Suprapubic skin (tissue), 3 donors: ENCODE measurements around the gene CACNG5.

Experiments
- CTCF ChIP-seq, 2 donors: fragments of 200-600 bp in 1 of 2; fragments of 450-650 bp in 1 of 2; sonication (generic) in 1 of 2; IDR thresholded peaks; one replicate each; pipeline ENCODE4 v1.5.1; 2016 to 2019; ENCODE audit warnings: antibody characterized with exemption in 2 of 2, mild to moderate bottlenecking in 1 of 2, moderate library complexity in 1 of 2
- POLR2A ChIP-seq, 2 donors: fragments of 450-650 bp; IDR thresholded peaks; one replicate each; pipeline ENCODE4 v1.6.1; 2017; ENCODE audit warnings: antibody characterized with exemption in 2 of 2, mild to moderate bottlenecking in 2 of 2, moderate library complexity in 2 of 2

DNA sequence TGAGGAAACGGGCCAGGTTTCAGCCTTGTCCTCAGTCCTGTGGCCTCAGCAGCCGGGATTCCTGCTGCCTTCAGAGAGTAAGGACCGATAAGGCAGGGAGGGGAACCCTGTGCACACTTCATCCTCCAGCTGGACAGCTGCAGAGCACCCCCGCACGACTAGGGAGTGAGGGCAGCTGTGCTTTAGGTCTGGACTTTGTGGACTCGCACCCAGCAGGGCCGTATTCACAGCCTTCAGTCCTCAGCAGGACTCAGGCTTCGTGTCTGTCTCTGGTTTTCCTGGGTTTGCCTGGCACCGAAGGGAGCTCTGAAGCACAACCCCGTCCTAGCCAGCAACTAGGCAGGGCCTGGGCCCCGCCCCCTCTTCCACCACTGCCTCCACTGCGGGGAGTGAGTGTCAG is 45.8 kb upstream of the CACNG5 start:
- TF ChIP-seq CTCF (IDR thresholded peaks at IDR 0.05) (no peak), POLR2A (IDR thresholded peaks at IDR 0.05) (no peak)
